ENCODE measurements around the gene REC8. TPM values are rescaled to one million over a fixed set of nuclear protein-coding genes. Genes with fewer than 3 reads are reported as not detected.
A peak's percentile ranks its signal among the peaks of the same experiment; 100 is the strongest.

REC8 gene
- total and polyA plus RNA-seq, 2 of the 13 experiments (the other 11 are each of a cell fraction or from before 2014, with no cell fraction given) = 3.4 to 14.7 TPM

- Histone ChIP-seq H3K4me1 (ENCODE audit: insufficient read depth, low read length) (peaks cover 37% of the 10 kb centered on the region), H3K9me3 (ENCODE audit: low read length) (no peaks in the 10 kb centered on the region), H3K79me2 (ENCODE audit: insufficient read depth, low read length) (no peaks in the 10 kb centered on the region), H3K4me2 (ENCODE audit: low read depth, low read length) (no peak overlapping the region), H2AFZ (ENCODE audit: low read length) (no peak overlapping the region), H4K20me1 (ENCODE audit: insufficient read depth, low read length) (no peaks in the 10 kb centered on the region), H3K9ac (ENCODE audit: insufficient read depth, low read depth, low read length) (no peak overlapping the region), H3K36me3 (replicated peaks in 1 of 2; ENCODE audit: control insufficient read depth in 1 of 2, insufficient read depth in 2 of 2, low read length in 2 of 2) (peaks cover 15 to 16% of the 10 kb centered on the region in 2 experiments), H3K4me3 (replicated peaks in 1 of 3; ENCODE audit: insufficient read depth in 1 of 3, low read depth in 2 of 3, low read length in 3 of 3) (no peak overlapping the region), H3K27me3 (ENCODE audit: control insufficient read depth in 1 of 2, insufficient read depth in 2 of 2, low read length in 2 of 2) (no peaks in the 10 kb centered on the region), H3K27ac (ENCODE audit: extremely low read length, insufficient read depth, low read length) (no peak overlapping the region)
- in situ Hi-C loops (cut with HindIII; ENCODE audit: extremely low pct_ligation_motif_present, low pct_unique_long_range_greater_than_20kb) = loop anchor here (25.0 kb wide), 1 partner anchor 815 kb away; the partner anchor contains the start of genes BCL2L2, PABPN1 and PPP1R3E
- ChIA-PET POLR2A (interaction anchor here (2.4 to 22.7 kb wide), 5 partner anchors 6 to 34 kb away, joined by 14 to 977 read pairs (median 33); partner anchors contain the start of genes DCAF11, EMC9, FITM1 and IRF9), CTCF (ENCODE audit: low intra/inter-chr PET ratio, low total read pairs) (no interaction called here)
- FAIRE-seq = no peak
- intact Hi-C loops (cut with micrococcal nuclease; ENCODE audit: unreplicated experiment) = no loop called here
- DNase-seq (ENCODE audit: low spot score) = no peak
- no TSS peak for BruUV-seq (replicated peaks)
- ATAC-seq = no peak
- 95% methylated on average over 2 of the region's 2 CpGs for WGBS (ENCODE audit: low lambda C conversion rate)
- TF ChIP-seq MXD4 (CRISPR knock-in tag; IDR thresholded peaks at IDR 0.05) = no peak
- no peak for TF ChIP-seq ZNF75D (CRISPR knock-in tag; IDR thresholded peaks at IDR 0.05; ENCODE audit: borderline replicate concordance)
- TF ChIP-seq ZNF569 (CRISPR knock-in tag; IDR thresholded peaks at IDR 0.05; ENCODE audit: borderline replicate concordance) = no peak
- TF ChIP-seq FOXK2 (IDR thresholded peaks at IDR 0.05) = no peak
- TF ChIP-seq ARID2 (CRISPR knock-in tag; IDR thresholded peaks at IDR 0.05; ENCODE audit: borderline replicate concordance) = 0 out of 2 replicates have a peak, but pooled peaks have one; percentile 23
- no peak for TF ChIP-seq ZNF24 (IDR thresholded peaks at IDR 0.05)
- TF ChIP-seq ATF2 (CRISPR knock-in tag; IDR thresholded peaks at IDR 0.05) = no peak
- TF ChIP-seq ZNF138 (CRISPR knock-in tag; IDR thresholded peaks at IDR 0.05; ENCODE audit: low read depth) = no peak
- no peak for TF ChIP-seq RARA (CRISPR knock-in tag; IDR thresholded peaks at IDR 0.05)
- no peak for TF ChIP-seq REPIN1 (CRISPR knock-in tag; IDR thresholded peaks at IDR 0.05; ENCODE audit: borderline replicate concordance, low read depth)
- TF ChIP-seq ZBTB42 (CRISPR knock-in tag; IDR thresholded peaks at IDR 0.05) = no peak
- no peak for TF ChIP-seq ZNF282 (IDR thresholded peaks at IDR 0.05; ENCODE audit: partially characterized antibody)
- no peak for TF ChIP-seq ZNF326 (CRISPR knock-in tag; IDR thresholded peaks at IDR 0.05; ENCODE audit: borderline replicate concordance)
- TF ChIP-seq ZNF317 (CRISPR knock-in tag; IDR thresholded peaks at IDR 0.05) = no peak
- no peak for TF ChIP-seq GLI4 (CRISPR knock-in tag; IDR thresholded peaks at IDR 0.05; ENCODE audit: borderline replicate concordance)
- no peak for TF ChIP-seq ZBTB8A (CRISPR knock-in tag; IDR thresholded peaks at IDR 0.05; ENCODE audit: borderline replicate concordance, low read depth)
- 0 out of 2 replicates have a peak, but pooled peaks have one; percentile 32 for TF ChIP-seq BORCS8-MEF2B (CRISPR knock-in tag; IDR thresholded peaks at IDR 0.05)
- no peak for TF ChIP-seq ZNF251 (CRISPR knock-in tag; IDR thresholded peaks at IDR 0.05)
- no peak for TF ChIP-seq ZNF432 (CRISPR knock-in tag; IDR thresholded peaks at IDR 0.05; ENCODE audit: borderline replicate concordance)
- TF ChIP-seq ZNF512B (CRISPR knock-in tag; IDR thresholded peaks at IDR 0.05; ENCODE audit: borderline replicate concordance) = peak; percentile 68; the same call in 1 of the 2 replicates
- TF ChIP-seq SMYD3 (CRISPR knock-in tag; IDR thresholded peaks at IDR 0.05) = 0 out of 2 replicates have a peak, but pooled peaks have one; percentile 18
- TF ChIP-seq DBP (CRISPR knock-in tag; IDR thresholded peaks at IDR 0.05; ENCODE audit: not compliant biosample characterization) = no peak
These were observed 44.2 kb upstream of the REC8 start for GRCh38 chr14:24127673-24128072.

Data from HepG2 (cell line).